Measurements from ENCODE around the gene MUC22.

GRCh38 chr6:31038559-31038958, 28.3 kb downstream of the MUC22 start:
- TF ChIP-seq CTCF (IDR thresholded peaks at IDR 0.05) = no peak
- no peak for TF ChIP-seq POLR2AphosphoS5 (IDR thresholded peaks at IDR 0.05)
- no peak for TF ChIP-seq POLR2A (IDR thresholded peaks at IDR 0.05)
